Gastroesophageal sphincter (tissue), 4 donors: ENCODE results near the gene SNX13. TPM values are rescaled to one million over a fixed set of nuclear protein-coding genes. Genes with fewer than 3 reads are reported as not detected.

Source experiments
- ATAC-seq: fragments of 150-250 bp; one replicate; pipeline ENCODE4 v1.9.1; 2016; ENCODE audit warnings: mild to moderate bottlenecking, moderate library complexity
- H3K27ac ChIP-seq, 4 donors: fragments of 200-600 bp; sonication (generic) in 3 of 4; 1 replicate in 3 of 4; 2 replicates in 1 of 4; pipeline ENCODE4 v1.5.1; 2016 to 2019
- H3K27me3 ChIP-seq: fragments of 200-600 bp; sonication (generic); one replicate; pipeline ENCODE4 v1.5.1; 2019
- H3K36me3 ChIP-seq, 2 donors: fragments of 200-600 bp; sonication (generic); one replicate each; pipeline ENCODE4 v1.5.1; 2019; ENCODE audit warnings: control low read depth in 1 of 2
- H3K4me1 ChIP-seq, 3 donors: fragments of 200-600 bp; sonication (generic); 1 replicate in 2 of 3; 2 replicates in 1 of 3; pipeline ENCODE4 v1.5.1; 2016 to 2019; ENCODE audit warnings: control low read depth in 2 of 3
- H3K4me3 ChIP-seq, 2 donors: fragments of 200-600 bp; sonication (generic); one replicate each; pipeline ENCODE4 v1.5.1; 2019; ENCODE audit warnings: mild to moderate bottlenecking in 1 of 2, moderate library complexity in 1 of 2
- H3K9me3 ChIP-seq, 3 donors: fragments of 200-600 bp; sonication (generic); one replicate each; pipeline ENCODE4 v1.5.1; 2017 to 2019; ENCODE audit warnings: control low read depth in 2 of 3
- EP300 ChIP-seq: sonication (generic); formaldehyde crosslinking; IDR thresholded peaks from one replicate; pipeline ENCODE4 v1.6.1; 2017; ENCODE audit warnings: antibody characterized with exemption, mild to moderate bottlenecking
- POLR2A ChIP-seq, 2 donors: fragments of 450-650 bp; IDR thresholded peaks; one replicate each; pipeline ENCODE4 v1.6.1; 2017; ENCODE audit warnings: antibody characterized with exemption in 2 of 2, mild to moderate bottlenecking in 2 of 2, moderate library complexity in 1 of 2
- POLR2AphosphoS5 ChIP-seq: sonication (generic); formaldehyde crosslinking; IDR thresholded peaks from one replicate; pipeline ENCODE4 v1.6.1; 2017; ENCODE audit warnings: antibody characterized with exemption
- WGBS, 2 donors: methylation state at CpG; one replicate each; pipeline ENCODE4 v1.1.5; 2018; ENCODE audit warnings: low coverage in 1 of 2; 5-methylcytosine and 5-hydroxymethylcytosine counted together
- total RNA-seq, 4 donors: library from RNA; depleted of rRNA; stranded (reverse); fragments of >200 nt; gene quantifications; one replicate each; pipeline ENCODE4 v1.1.0, GENCODE V29; 2016
- TF ChIP-seq, protein P1 (sequence below), 4 experiments: fragments of 200-600 bp in 2 of 4; fragments of 450-650 bp in 2 of 4; sonication (generic) in 1 of 4; IDR thresholded peaks; one replicate each; pipeline ENCODE4 v1.5.1; 2017 to 2019; ENCODE audit warnings: antibody characterized with exemption in 4 of 4, mild to moderate bottlenecking in 2 of 4, moderate library complexity in 2 of 4

Gene SNX13
- total RNA-seq, 4 donors from 2014 or later = 39.2 to 99.3 (median 57.0) TPM

- Histone ChIP-seq H3K27me3 (no peaks in the 10 kb centered on the region), H3K9me3 (no peaks in the 10 kb centered on the region), H3K4me1 (no peaks in the 10 kb centered on the region), H3K27ac (no peak overlapping the region), H3K36me3 (no peaks in the 10 kb centered on the region), H3K4me3 (no peak overlapping the region)
- 80 to 87% methylated on average over 1 to 3 of the region's 9 CpGs for WGBS, 2 donors
- TF ChIP-seq POLR2AphosphoS5 = no peak
- no peak for TF ChIP-seq POLR2A (IDR thresholded peaks at IDR 0.05)
- TF ChIP-seq EP300 = no peak
- TF ChIP-seq, protein P1, sequence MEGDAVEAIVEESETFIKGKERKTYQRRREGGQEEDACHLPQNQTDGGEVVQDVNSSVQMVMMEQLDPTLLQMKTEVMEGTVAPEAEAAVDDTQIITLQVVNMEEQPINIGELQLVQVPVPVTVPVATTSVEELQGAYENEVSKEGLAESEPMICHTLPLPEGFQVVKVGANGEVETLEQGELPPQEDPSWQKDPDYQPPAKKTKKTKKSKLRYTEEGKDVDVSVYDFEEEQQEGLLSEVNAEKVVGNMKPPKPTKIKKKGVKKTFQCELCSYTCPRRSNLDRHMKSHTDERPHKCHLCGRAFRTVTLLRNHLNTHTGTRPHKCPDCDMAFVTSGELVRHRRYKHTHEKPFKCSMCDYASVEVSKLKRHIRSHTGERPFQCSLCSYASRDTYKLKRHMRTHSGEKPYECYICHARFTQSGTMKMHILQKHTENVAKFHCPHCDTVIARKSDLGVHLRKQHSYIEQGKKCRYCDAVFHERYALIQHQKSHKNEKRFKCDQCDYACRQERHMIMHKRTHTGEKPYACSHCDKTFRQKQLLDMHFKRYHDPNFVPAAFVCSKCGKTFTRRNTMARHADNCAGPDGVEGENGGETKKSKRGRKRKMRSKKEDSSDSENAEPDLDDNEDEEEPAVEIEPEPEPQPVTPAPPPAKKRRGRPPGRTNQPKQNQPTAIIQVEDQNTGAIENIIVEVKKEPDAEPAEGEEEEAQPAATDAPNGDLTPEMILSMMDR (IDR thresholded peaks at IDR 0.05) = no peak
- ATAC-seq = no peak
Measured at GRCh38 chr7:17962652-17963051, 22.4 kb upstream of the SNX13 start.

- no peaks in the 10 kb centered on the region for H3K36me3 ChIP-seq
- 76 to 80% methylated on average over 2 of the region's 2 CpGs for WGBS, 2 donors
- no peak overlapping the region for H3K4me3 ChIP-seq
- no peaks in the 10 kb centered on the region for H3K4me1 ChIP-seq
- no peak for ATAC-seq
- H3K9me3 ChIP-seq = no peaks in the 10 kb centered on the region
- no peak overlapping the region for H3K27ac ChIP-seq
- TF ChIP-seq POLR2AphosphoS5 = no peak
- TF ChIP-seq POLR2A (IDR thresholded peaks at IDR 0.05) = no peak
- TF ChIP-seq, protein P1 (IDR thresholded peaks at IDR 0.05) = no peak
- no peak for TF ChIP-seq EP300
- H3K27me3 ChIP-seq = no peaks in the 10 kb centered on the region
Measured at GRCh38 chr7:17957871-17958270, 17.6 kb upstream of the SNX13 start.

- H3K36me3 ChIP-seq = no peaks in the 10 kb centered on the region
- ATAC-seq = no peak
- 100% methylated on average over 2 of the region's 2 CpGs for WGBS, 2 donors
- H3K4me1 ChIP-seq = no peaks in the 10 kb centered on the region
- H3K4me3 ChIP-seq = no peak overlapping the region
- H3K9me3 ChIP-seq = no peaks in the 10 kb centered on the region
- H3K27me3 ChIP-seq = no peaks in the 10 kb centered on the region
- TF ChIP-seq, protein P1 (IDR thresholded peaks at IDR 0.05) = no peak
- TF ChIP-seq POLR2A (IDR thresholded peaks at IDR 0.05) = no peak
- no peak for TF ChIP-seq EP300
- no peak for TF ChIP-seq POLR2AphosphoS5
- no peak overlapping the region for H3K27ac ChIP-seq
Measured at GRCh38 chr7:17952387-17952786, 12.1 kb upstream of the SNX13 start.

GRCh38 chr7:17951742-17952254 is 11.5 kb upstream of the SNX13 start:
- TF ChIP-seq POLR2AphosphoS5 (no peak), EP300 (no peak), POLR2A (IDR thresholded peaks at IDR 0.05) (no peak)
- TF ChIP-seq, protein P1 (IDR thresholded peaks at IDR 0.05) = no peak
- 95% methylated on average over 3 to 5 of the region's 5 CpGs for WGBS, 2 donors
- H3K36me3 ChIP-seq = no peaks in the 10 kb centered on the region

GRCh38 chr7:17948526-17949238 is 8.4 kb upstream of the SNX13 start:
- Histone ChIP-seq H3K36me3 (no peaks in the 10 kb centered on the region), H3K9me3 (no peaks in the 10 kb centered on the region), H3K4me1 (no peaks in the 10 kb centered on the region), H3K4me3 (no peak overlapping the region), H3K27me3 (no peaks in the 10 kb centered on the region), H3K27ac (no peak overlapping the region)
- ATAC-seq = no peak
- 97 to 100% methylated on average over 2 of the region's 2 CpGs for WGBS, 2 donors
- TF ChIP-seq, protein P1 (IDR thresholded peaks at IDR 0.05) = no peak
- TF ChIP-seq EP300 = no peak
- no peak for TF ChIP-seq POLR2AphosphoS5
- TF ChIP-seq POLR2A (IDR thresholded peaks at IDR 0.05) = no peak

More at GRCh38 chr7:17951742-17952254, 11.5 kb upstream of the SNX13 start:
- no peak for ATAC-seq
- Histone ChIP-seq H3K27ac (no peak overlapping the region), H3K9me3 (no peaks in the 10 kb centered on the region), H3K27me3 (no peaks in the 10 kb centered on the region), H3K4me1 (no peaks in the 10 kb centered on the region), H3K4me3 (no peak overlapping the region)
